ENCODE results near the gene AFF4. TPM values are rescaled to one million over a fixed set of nuclear protein-coding genes. Genes with fewer than 3 reads are reported as not detected.
A peak's percentile ranks its signal among the peaks of the same experiment; 100 is the strongest.

Gene AFF4
- total and polyA plus RNA-seq, 9 of the 15 experiments (the other 6 are each of a cell fraction or from before 2014, with no cell fraction given) = 1.7 to 25.8 (median 17.9) TPM

DNA sequence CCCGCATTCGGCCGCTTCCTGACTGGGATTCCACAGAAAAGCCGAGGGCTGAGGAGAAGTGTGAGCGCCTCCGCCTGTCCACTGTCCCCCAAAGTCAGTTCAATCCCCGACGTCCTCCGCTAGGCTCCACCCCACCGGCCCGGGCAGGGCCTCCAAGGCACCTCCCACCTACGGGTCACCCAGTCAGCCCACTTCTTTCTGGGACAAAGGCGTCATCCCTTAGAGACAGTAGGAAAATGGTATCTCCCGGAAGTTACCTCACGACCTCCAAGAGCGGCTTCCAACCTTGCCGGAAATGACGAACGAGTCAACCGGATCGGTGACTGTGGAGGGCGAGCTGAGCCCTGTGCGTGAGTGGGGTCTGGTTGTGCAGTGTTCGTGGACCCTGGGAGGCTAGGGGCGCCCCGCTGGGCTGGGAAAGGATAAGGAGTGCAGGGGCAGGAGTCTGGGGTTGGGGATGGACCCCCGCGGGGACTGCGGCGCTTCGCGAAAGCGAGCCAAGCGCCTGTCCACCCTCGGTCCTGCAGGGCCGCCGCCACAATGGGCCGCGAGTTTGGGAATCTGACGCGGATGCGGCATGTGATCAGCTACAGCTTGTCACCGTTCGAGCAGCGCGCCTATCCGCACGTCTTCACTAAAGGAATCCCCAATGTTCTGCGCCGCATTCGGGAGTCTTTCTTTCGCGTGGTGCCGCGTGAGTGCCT lies 96.9 kb downstream of the AFF4 start, which contains the start of the genes GDF9 and UQCRQ (continued):
- TF ChIP-seq, protein P1, sequence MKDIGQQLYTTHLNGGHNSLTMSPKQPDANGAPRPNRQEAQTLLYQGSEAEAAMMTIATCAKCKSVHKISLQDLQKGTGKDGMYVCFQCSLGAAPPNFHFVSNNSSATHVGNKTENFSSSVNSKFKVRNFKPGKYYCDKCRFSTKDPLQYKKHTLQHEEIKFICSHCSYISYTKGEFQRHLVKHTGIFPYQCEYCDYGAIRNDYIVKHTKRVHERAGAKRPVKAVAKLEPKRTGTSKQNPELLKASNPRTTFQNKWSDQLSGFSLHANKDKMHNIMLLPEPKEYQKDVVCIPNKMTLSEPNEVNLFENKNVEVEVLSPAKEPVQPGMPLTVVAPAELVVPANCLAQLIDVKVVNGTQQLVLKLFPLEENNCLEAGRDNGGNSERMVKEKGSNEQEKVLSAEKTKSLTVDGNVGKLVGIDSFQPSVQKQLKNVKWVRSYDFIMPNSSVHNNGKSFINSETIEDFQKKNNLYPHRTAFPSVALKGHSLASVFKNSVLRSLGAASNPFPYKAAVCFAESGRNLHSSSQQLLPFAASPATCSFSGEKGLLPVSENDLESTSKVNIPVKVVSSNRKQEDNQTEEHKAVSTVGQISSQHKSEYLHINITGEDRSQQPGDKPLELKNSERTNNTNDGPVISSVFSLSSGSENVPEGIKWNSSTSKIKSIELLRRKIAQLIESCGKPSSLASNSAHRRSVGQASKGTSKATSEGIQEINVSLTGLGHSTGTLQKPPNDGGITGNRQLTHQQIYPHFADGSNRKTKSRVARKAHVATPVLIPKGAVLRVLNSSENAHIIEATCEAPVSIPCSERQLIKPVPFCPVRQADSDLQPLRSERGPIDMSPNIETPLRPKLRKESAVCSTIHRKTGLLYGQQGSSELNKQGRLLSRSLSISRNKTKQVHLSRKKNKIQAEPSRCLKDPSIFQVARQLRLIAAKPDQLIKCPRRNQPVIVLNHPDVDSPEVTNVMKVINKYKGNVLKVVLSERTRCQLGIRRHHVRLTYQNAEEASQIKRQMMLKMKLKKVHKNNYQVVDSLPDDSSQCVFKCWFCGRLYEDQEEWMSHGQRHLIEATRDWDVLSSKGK (CRISPR knock-in tag; IDR thresholded peaks at IDR 0.05) = no peak
- TF ChIP-seq PTBP1 (IDR thresholded peaks at IDR 0.05; ENCODE audit: low read depth, low read length) = no peak
- TF ChIP-seq NR2C1 (IDR thresholded peaks at IDR 0.05) = peak; percentile 83
- TF ChIP-seq NR2C1 (tag; IDR thresholded peaks at IDR 0.05) = peak; percentile 79
- no peak for TF ChIP-seq ZNF133 (CRISPR knock-in tag; IDR thresholded peaks at IDR 0.05)
- no peak for TF ChIP-seq MECOM (CRISPR knock-in tag; IDR thresholded peaks at IDR 0.05)
- TF ChIP-seq MCM2 (IDR thresholded peaks at IDR 0.05; ENCODE audit: low read depth) = no peak
- TF ChIP-seq, protein P2, sequence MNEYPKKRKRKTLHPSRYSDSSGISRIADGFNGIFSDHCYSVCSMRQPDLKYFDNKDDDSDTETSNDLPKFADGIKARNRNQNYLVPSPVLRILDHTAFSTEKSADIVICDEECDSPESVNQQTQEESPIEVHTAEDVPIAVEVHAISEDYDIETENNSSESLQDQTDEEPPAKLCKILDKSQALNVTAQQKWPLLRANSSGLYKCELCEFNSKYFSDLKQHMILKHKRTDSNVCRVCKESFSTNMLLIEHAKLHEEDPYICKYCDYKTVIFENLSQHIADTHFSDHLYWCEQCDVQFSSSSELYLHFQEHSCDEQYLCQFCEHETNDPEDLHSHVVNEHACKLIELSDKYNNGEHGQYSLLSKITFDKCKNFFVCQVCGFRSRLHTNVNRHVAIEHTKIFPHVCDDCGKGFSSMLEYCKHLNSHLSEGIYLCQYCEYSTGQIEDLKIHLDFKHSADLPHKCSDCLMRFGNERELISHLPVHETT (CRISPR knock-in tag; conservative IDR thresholded peaks at IDR 0.05 in 1 of 2, IDR thresholded peaks at IDR 0.05 in 1 of 2) = 0 out of 4 replicates have a peak, but pooled peaks of 1 of the 2 experiments have one; percentile 36
- peak in 1 of 2 experiments; percentile 52; a peak in 2 of 4 replicates for TF ChIP-seq TRIM24 (IDR thresholded peaks at IDR 0.05)
- no peak for TF ChIP-seq ZNF77 (CRISPR knock-in tag; IDR thresholded peaks at IDR 0.05)
- TF ChIP-seq DPF2 (IDR thresholded peaks at IDR 0.05) = peak; percentile 8; the same call in 1 of the 2 replicates
- TF ChIP-seq SIRT6 (IDR thresholded peaks at IDR 0.05; ENCODE audit: low read depth, low read length) = no peak
- peak; percentile 57 for TF ChIP-seq CHD1 (IDR thresholded peaks at IDR 0.05; ENCODE audit: low read length)
- TF ChIP-seq, protein P3, sequence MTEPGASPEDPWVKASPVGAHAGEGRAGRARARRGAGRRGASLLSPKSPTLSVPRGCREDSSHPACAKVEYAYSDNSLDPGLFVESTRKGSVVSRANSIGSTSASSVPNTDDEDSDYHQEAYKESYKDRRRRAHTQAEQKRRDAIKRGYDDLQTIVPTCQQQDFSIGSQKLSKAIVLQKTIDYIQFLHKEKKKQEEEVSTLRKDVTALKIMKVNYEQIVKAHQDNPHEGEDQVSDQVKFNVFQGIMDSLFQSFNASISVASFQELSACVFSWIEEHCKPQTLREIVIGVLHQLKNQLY (CRISPR knock-in tag; conservative IDR thresholded peaks at IDR 0.05) = 0 out of 4 replicates have a peak, but pooled peaks of 1 of the 2 experiments have one; percentile 55
- no peak for TF ChIP-seq RBM34 (IDR thresholded peaks at IDR 0.05; ENCODE audit: borderline replicate concordance, insufficient read depth, low read length)
- TF ChIP-seq, protein P4, sequence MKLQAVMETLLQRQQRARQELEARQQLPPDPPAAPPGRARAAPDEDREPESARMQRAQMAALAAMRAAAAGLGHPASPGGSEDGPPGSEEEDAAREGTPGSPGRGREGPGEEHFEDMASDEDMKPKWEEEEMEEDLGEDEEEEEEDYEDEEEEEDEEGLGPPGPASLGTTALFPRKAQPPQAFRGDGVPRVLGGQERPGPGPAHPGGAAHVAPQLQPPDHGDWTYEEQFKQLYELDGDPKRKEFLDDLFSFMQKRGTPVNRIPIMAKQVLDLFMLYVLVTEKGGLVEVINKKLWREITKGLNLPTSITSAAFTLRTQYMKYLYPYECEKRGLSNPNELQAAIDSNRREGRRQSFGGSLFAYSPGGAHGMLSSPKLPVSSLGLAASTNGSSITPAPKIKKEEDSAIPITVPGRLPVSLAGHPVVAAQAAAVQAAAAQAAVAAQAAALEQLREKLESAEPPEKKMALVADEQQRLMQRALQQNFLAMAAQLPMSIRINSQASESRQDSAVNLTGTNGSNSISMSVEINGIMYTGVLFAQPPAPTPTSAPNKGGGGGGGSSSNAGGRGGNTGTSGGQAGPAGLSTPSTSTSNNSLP (IDR thresholded peaks at IDR 0.05; ENCODE audit: borderline replicate concordance, low read depth, low read length) = peak; percentile 44; the same call in 1 of the 2 replicates
- peak; percentile 54 for TF ChIP-seq NEUROD1 (IDR thresholded peaks at IDR 0.05; ENCODE audit: borderline replicate concordance, low read depth, low read length, partially characterized antibody)
- TF ChIP-seq ZNF766 (CRISPR knock-in tag; conservative IDR thresholded peaks at IDR 0.05) = 0 out of 2 replicates have a peak, but pooled peaks have one; percentile 7
- no peak for TF ChIP-seq ARNT (IDR thresholded peaks at IDR 0.05)
- TF ChIP-seq NR2F6 (CRISPR knock-in tag; IDR thresholded peaks at IDR 0.05) = no peak
- TF ChIP-seq CXXC5 (CRISPR knock-in tag; IDR thresholded peaks at IDR 0.05) = peak; percentile 70
- no peak for TF ChIP-seq MAFG (tag; conservative IDR thresholded peaks at IDR 0.05)

All from K562 (cell line).